B cell (primary cell): ENCODE measurements around the gene TSHZ3.

Experiments
- CTCF ChIP-seq: fragments of 200-600 bp; IDR thresholded peaks from one replicate; pipeline ENCODE4 v1.8.0; 2022; ENCODE audit warnings: antibody characterized with exemption, mild to moderate bottlenecking
- EZH2 ChIP-seq: IDR thresholded peaks from 2 replicates; pipeline ENCODE4 v1.6.1; 2012; ENCODE audit warnings: borderline replicate concordance, low read depth, mild to moderate bottlenecking, moderate library complexity, low read length; ENCODE audit not compliant: insufficient read depth, poor library complexity, severe bottlenecking

- TF ChIP-seq CTCF (no peak), EZH2 (no peak)
These were observed 91.7 kb downstream of the TSHZ3 start for GRCh38 chr19:31257426-31258130.
